ENCODE results near the gene MYL10.

- no peak for TF ChIP-seq POLR2A (IDR thresholded peaks at IDR 0.05)
- peak; percentile 71 to 95 (median 85) for TF ChIP-seq CTCF (IDR thresholded peaks at IDR 0.05)
Measured at GRCh38 chr7:101602484-101603241, 26.4 kb downstream of the MYL10 start.

All from body of pancreas (tissue), 4 donors.